ENCODE results near the gene PKD2.
A peak's percentile ranks its signal among the peaks of the same experiment; 100 is the strongest.

Gene PKD2

GRCh38 chr4:88033309-88033708 is 25.9 kb downstream of the PKD2 start:
- peak; percentile 85 for ATAC-seq
- TF ChIP-seq TCF4 (CRISPR knock-in tag; IDR thresholded peaks at IDR 0.05; ENCODE audit: borderline replicate concordance) (no peak), ZNF565 (CRISPR knock-in tag; conservative IDR thresholded peaks at IDR 0.05; ENCODE audit: low read depth) (no peak), OSR1 (CRISPR knock-in tag; IDR thresholded peaks at IDR 0.05) (no peak), GLIS3 (CRISPR knock-in tag; IDR thresholded peaks at IDR 0.05) (no peak), PPARA (CRISPR knock-in tag; IDR thresholded peaks at IDR 0.05; ENCODE audit: borderline replicate concordance) (no peak), ARNTL (CRISPR knock-in tag; IDR thresholded peaks at IDR 0.05; ENCODE audit: borderline replicate concordance, low read depth) (no peak)
- TF ChIP-seq, protein P1, sequence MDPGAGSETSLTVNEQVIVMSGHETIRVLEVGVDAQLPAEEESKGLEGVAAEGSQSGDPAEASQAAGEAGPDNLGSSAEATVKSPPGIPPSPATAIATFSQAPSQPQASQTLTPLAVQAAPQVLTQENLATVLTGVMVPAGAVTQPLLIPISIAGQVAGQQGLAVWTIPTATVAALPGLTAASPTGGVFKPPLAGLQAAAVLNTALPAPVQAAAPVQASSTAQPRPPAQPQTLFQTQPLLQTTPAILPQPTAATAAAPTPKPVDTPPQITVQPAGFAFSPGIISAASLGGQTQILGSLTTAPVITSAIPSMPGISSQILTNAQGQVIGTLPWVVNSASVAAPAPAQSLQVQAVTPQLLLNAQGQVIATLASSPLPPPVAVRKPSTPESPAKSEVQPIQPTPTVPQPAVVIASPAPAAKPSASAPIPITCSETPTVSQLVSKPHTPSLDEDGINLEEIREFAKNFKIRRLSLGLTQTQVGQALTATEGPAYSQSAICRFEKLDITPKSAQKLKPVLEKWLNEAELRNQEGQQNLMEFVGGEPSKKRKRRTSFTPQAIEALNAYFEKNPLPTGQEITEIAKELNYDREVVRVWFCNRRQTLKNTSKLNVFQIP (CRISPR knock-in tag; IDR thresholded peaks at IDR 0.05; ENCODE audit: borderline replicate concordance, low read depth), result no peak
- TF ChIP-seq, protein P2, sequence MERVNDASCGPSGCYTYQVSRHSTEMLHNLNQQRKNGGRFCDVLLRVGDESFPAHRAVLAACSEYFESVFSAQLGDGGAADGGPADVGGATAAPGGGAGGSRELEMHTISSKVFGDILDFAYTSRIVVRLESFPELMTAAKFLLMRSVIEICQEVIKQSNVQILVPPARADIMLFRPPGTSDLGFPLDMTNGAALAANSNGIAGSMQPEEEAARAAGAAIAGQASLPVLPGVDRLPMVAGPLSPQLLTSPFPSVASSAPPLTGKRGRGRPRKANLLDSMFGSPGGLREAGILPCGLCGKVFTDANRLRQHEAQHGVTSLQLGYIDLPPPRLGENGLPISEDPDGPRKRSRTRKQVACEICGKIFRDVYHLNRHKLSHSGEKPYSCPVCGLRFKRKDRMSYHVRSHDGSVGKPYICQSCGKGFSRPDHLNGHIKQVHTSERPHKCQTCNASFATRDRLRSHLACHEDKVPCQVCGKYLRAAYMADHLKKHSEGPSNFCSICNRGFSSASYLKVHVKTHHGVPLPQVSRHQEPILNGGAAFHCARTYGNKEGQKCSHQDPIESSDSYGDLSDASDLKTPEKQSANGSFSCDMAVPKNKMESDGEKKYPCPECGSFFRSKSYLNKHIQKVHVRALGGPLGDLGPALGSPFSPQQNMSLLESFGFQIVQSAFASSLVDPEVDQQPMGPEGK (CRISPR knock-in tag; IDR thresholded peaks at IDR 0.05; ENCODE audit: borderline replicate concordance), result no peak

- TF ChIP-seq BACH2 (CRISPR knock-in tag; IDR thresholded peaks at IDR 0.05; ENCODE audit: borderline replicate concordance), result no peak
- no peak for TF ChIP-seq TSHZ2 (CRISPR knock-in tag; IDR thresholded peaks at IDR 0.05)
- TF ChIP-seq RARB (CRISPR knock-in tag; IDR thresholded peaks at IDR 0.05), result no peak
- no peak for TF ChIP-seq SNAI2 (CRISPR knock-in tag; IDR thresholded peaks at IDR 0.05)
- no peak for TF ChIP-seq ZFP30 (CRISPR knock-in tag; IDR thresholded peaks at IDR 0.05)
- TF ChIP-seq ARNTL (CRISPR knock-in tag; IDR thresholded peaks at IDR 0.05; ENCODE audit: borderline replicate concordance, low read depth), result no peak
- TF ChIP-seq ZNF70 (CRISPR knock-in tag; IDR thresholded peaks at IDR 0.05), result no peak
- no peak for TF ChIP-seq ZFP3 (CRISPR knock-in tag; IDR thresholded peaks at IDR 0.05)
- TF ChIP-seq GLIS3 (CRISPR knock-in tag; IDR thresholded peaks at IDR 0.05), result no peak
- no peak for TF ChIP-seq ESRRG (CRISPR knock-in tag; IDR thresholded peaks at IDR 0.05)
- TF ChIP-seq OSR1 (CRISPR knock-in tag; IDR thresholded peaks at IDR 0.05), result no peak
- no peak for TF ChIP-seq CSDC2 (CRISPR knock-in tag; IDR thresholded peaks at IDR 0.05)
- no peak for TF ChIP-seq CSRNP3 (CRISPR knock-in tag; IDR thresholded peaks at IDR 0.05)
- TF ChIP-seq, protein P1 (CRISPR knock-in tag; IDR thresholded peaks at IDR 0.05; ENCODE audit: borderline replicate concordance, low read depth), result no peak
- no peak for TF ChIP-seq PPARA (CRISPR knock-in tag; IDR thresholded peaks at IDR 0.05; ENCODE audit: borderline replicate concordance)
- no peak for TF ChIP-seq ZNF565 (CRISPR knock-in tag; conservative IDR thresholded peaks at IDR 0.05; ENCODE audit: low read depth)
- TF ChIP-seq, protein P2 (CRISPR knock-in tag; IDR thresholded peaks at IDR 0.05; ENCODE audit: borderline replicate concordance), result no peak
- TF ChIP-seq CREB5 (CRISPR knock-in tag; IDR thresholded peaks at IDR 0.05; ENCODE audit: low read depth), result no peak
- no peak for TF ChIP-seq TCF4 (CRISPR knock-in tag; IDR thresholded peaks at IDR 0.05; ENCODE audit: borderline replicate concordance)
- no peak for ATAC-seq
Measured at GRCh38 chr4:88035292-88035691, 27.9 kb downstream of the PKD2 start.
